H1 (cell line): ENCODE measurements around the gene TMEM25. TPM values are rescaled to one million over a fixed set of nuclear protein-coding genes. Genes with fewer than 3 reads are reported as not detected.

ENCODE experiments used
- CTCF ChIA-PET: fragments of 300-600 bp; sonication (Branson Sonifier 250); formaldehyde crosslinking; loops from one replicate; lab custom pipeline; 2021; ENCODE audit not compliant: partially characterized antibody; lab: Charles Lee
- POLR2A ChIA-PET: fragments of 300-600 bp; sonication (Branson Sonifier 250); formaldehyde crosslinking; loops from one replicate; lab custom pipeline; 2021; ENCODE audit warnings: inconsistent platforms; ENCODE audit not compliant: partially characterized antibody; lab: Charles Lee
- DNase-seq, 2 experiments: peaks; one replicate each; pipeline versions ENCODE4 v3.0.0 to v3.0.0-alpha.2; 2010 to 2022; ENCODE audit warnings: low spot score in 2 of 2, low read depth in 1 of 2, mixed read lengths in 1 of 2
- FAIRE-seq: peaks from 2 replicates; lab custom pipeline; 2011; peaks lifted over from hg19 to GRCh38; lab: Jason Lieb, UNC
- H2AFZ ChIP-seq: 2 replicates; pipeline ENCODE4 v1.8.1; 2012; ENCODE audit warnings: low read length, inconsistent platforms
- H2AK5ac ChIP-seq: 2 replicates; pipeline ENCODE4 v1.6.1; 2013; ENCODE audit warnings: low read depth, low read length
- H2BK120ac ChIP-seq: replicated peaks from 2 replicates; pipeline ENCODE3; 2013; ENCODE audit warnings: low read depth, low read length, inconsistent platforms
- H2BK12ac ChIP-seq: 2 replicates; pipeline ENCODE4 v1.6.1; 2013; ENCODE audit warnings: low read depth, low read length
- H2BK15ac ChIP-seq: 2 replicates; pipeline ENCODE4 v1.6.1; 2013; ENCODE audit warnings: low read length
- H2BK20ac ChIP-seq: 2 replicates; pipeline ENCODE4 v1.6.1; 2013; ENCODE audit warnings: low read length
- H2BK5ac ChIP-seq: 2 replicates; pipeline ENCODE4 v1.6.1; 2013; ENCODE audit warnings: low read depth, low read length
- H3K14ac ChIP-seq: 2 replicates; pipeline ENCODE4 v1.6.1; 2013; ENCODE audit warnings: inconsistent platforms; ENCODE audit not compliant: insufficient read length
- H3K18ac ChIP-seq: 2 replicates; pipeline ENCODE4 v1.6.1; 2013; ENCODE audit warnings: low read length; ENCODE audit errors: extremely low read depth
- H3K23ac ChIP-seq: 2 replicates; pipeline ENCODE4 v1.6.1; 2013; ENCODE audit warnings: inconsistent platforms; ENCODE audit not compliant: insufficient read length
- H3K23me2 ChIP-seq: 2 replicates; pipeline ENCODE4 v1.6.1; 2013; ENCODE audit warnings: low read depth, low read length
- H3K27ac ChIP-seq: 2 replicates; pipeline ENCODE4 v1.6.1; 2011; ENCODE audit warnings: low read depth, low read length, inconsistent platforms
- H3K27me3 ChIP-seq, 4 experiments: replicated peaks in 1 of 4; 1 replicate in 1 of 4; 2 replicates in 3 of 4; pipeline versions ENCODE4 v1.6.1 to v1.8.1; 2011 to 2013; ENCODE audit warnings: low read length in 3 of 4, mild to moderate bottlenecking in 3 of 4, inconsistent platforms in 2 of 4, mixed read lengths in 2 of 4, moderate library complexity in 1 of 4; ENCODE audit not compliant: control insufficient read depth in 3 of 4, insufficient read depth in 3 of 4; ENCODE audit errors: extremely low read depth in 1 of 4
- H3K36me3 ChIP-seq, 4 experiments: 2 replicates each; pipeline versions ENCODE4 v1.6.1 to v1.8.1; 2011 to 2013; ENCODE audit warnings: mild to moderate bottlenecking in 4 of 4, low read length in 3 of 4, moderate library complexity in 2 of 4, control low read depth in 1 of 4, inconsistent platforms in 1 of 4; ENCODE audit not compliant: insufficient read depth in 4 of 4, control insufficient read depth in 2 of 4
- H3K4ac ChIP-seq: replicated peaks from 2 replicates; pipeline ENCODE3; 2013; ENCODE audit warnings: low read length, low read depth, mixed read lengths, inconsistent platforms; ENCODE audit not compliant: insufficient read length
- H3K4me1 ChIP-seq, 4 experiments: replicated peaks in 1 of 4; 1 replicate in 1 of 4; 2 replicates in 3 of 4; pipeline versions ENCODE4 v1.6.1 to v1.8.1; 2011 to 2013; ENCODE audit warnings: low read length in 3 of 4, inconsistent platforms in 2 of 4, mixed read lengths in 1 of 4; ENCODE audit not compliant: insufficient read depth in 4 of 4, control insufficient read depth in 3 of 4
- H3K4me2 ChIP-seq, 2 experiments: 2 replicates each; pipeline versions ENCODE4 v1.6.1 to v1.8.1; 2011 to 2013; ENCODE audit warnings: low read depth in 2 of 2, low read length in 2 of 2, control low read depth in 1 of 2, inconsistent platforms in 1 of 2, mild to moderate bottlenecking in 1 of 2; ENCODE audit not compliant: insufficient read depth in 1 of 2
- H3K4me3 ChIP-seq, 4 experiments: fragments of 200-600, 300-600 bp in 1 of 4; sonication (generic), shearing (Covaris generic), sonication (Bioruptor Twin) in 1 of 4; 2 replicates each; pipeline versions ENCODE4 v1.5.1 to v1.8.1; 2011 to 2016; ENCODE audit warnings: low read length in 4 of 4, low read depth in 3 of 4, control low read depth in 2 of 4, inconsistent platforms in 2 of 4, mild to moderate bottlenecking in 2 of 4, mixed read lengths in 1 of 4, moderate library complexity in 1 of 4; ENCODE audit not compliant: insufficient read depth in 2 of 4; ENCODE audit errors: extremely low read depth in 1 of 4
- H3K56ac ChIP-seq: replicated peaks from 2 replicates; pipeline ENCODE3; 2013; ENCODE audit warnings: low read depth, mild to moderate bottlenecking, mixed read lengths, low read length, inconsistent platforms; ENCODE audit not compliant: insufficient read length
- H3K79me1 ChIP-seq: 2 replicates; pipeline ENCODE4 v1.6.1; 2013; ENCODE audit warnings: low read depth, low read length, control low read depth
- H3K79me2 ChIP-seq, 2 experiments: 2 replicates each; pipeline versions ENCODE4 v1.6.1 to v1.8.1; 2012 to 2013; ENCODE audit warnings: low read length in 2 of 2, mild to moderate bottlenecking in 2 of 2, inconsistent platforms in 1 of 2; ENCODE audit not compliant: insufficient read depth in 2 of 2, control insufficient read depth in 1 of 2
- H3K9ac ChIP-seq, 4 experiments: replicated peaks in 1 of 4; 1 replicate in 1 of 4; 2 replicates in 3 of 4; pipeline versions ENCODE4 v1.6.1 to v1.8.1; 2011 to 2013; ENCODE audit warnings: low read depth in 3 of 4, low read length in 3 of 4, control low read depth in 2 of 4, mild to moderate bottlenecking in 2 of 4, moderate library complexity in 2 of 4, inconsistent platforms in 1 of 4; ENCODE audit errors: extremely low read depth in 1 of 4
- H3K9me3 ChIP-seq, 2 experiments: 2 replicates each; pipeline versions ENCODE4 v1.6.1 to v1.8.1; 2012 to 2013; ENCODE audit warnings: mild to moderate bottlenecking in 2 of 2, moderate library complexity in 2 of 2, control low read depth in 1 of 2, inconsistent platforms in 1 of 2, low read depth in 1 of 2, low read length in 1 of 2, mixed read lengths in 1 of 2; ENCODE audit not compliant: insufficient read depth in 2 of 2
- H4K20me1 ChIP-seq, 2 experiments: replicated peaks in 1 of 2; 2 replicates each; pipeline versions ENCODE3 to v1.8.1; 2011 to 2013; ENCODE audit warnings: inconsistent platforms in 2 of 2, low read length in 2 of 2, mild to moderate bottlenecking in 1 of 2; ENCODE audit not compliant: insufficient read depth in 2 of 2, control insufficient read depth in 1 of 2
- H4K5ac ChIP-seq: 2 replicates; pipeline ENCODE4 v1.6.1; 2013; ENCODE audit warnings: low read length, low read depth, mixed read lengths, inconsistent platforms; ENCODE audit not compliant: insufficient read length
- H4K8ac ChIP-seq: 2 replicates; pipeline ENCODE4 v1.8.0; 2013; ENCODE audit warnings: mild to moderate bottlenecking, moderate library complexity, low read length, inconsistent platforms; ENCODE audit not compliant: insufficient read depth; ENCODE audit errors: extremely low read depth
- H4K91ac ChIP-seq: replicated peaks from 2 replicates; pipeline ENCODE3; 2013; ENCODE audit warnings: low read length, mixed read lengths, inconsistent platforms; ENCODE audit not compliant: insufficient read length
- BRCA1 ChIP-seq: IDR thresholded peaks from 2 replicates; pipeline ENCODE4 v1.6.1; 2012; ENCODE audit warnings: low read depth, low read length, improper control_type of control experiment
- CBX5 ChIP-seq: fragments of 300-800, 300-1000 bp; sonication (generic); IDR thresholded peaks from 2 replicates; pipeline ENCODE4 v1.7.1; 2016; ENCODE audit warnings: antibody characterized with exemption, low read length, low read depth
- CEBPB ChIP-seq: IDR thresholded peaks from 2 replicates; pipeline ENCODE4 v1.6.1; 2012; ENCODE audit warnings: low read depth, low read length
- EGR1 ChIP-seq: IDR thresholded peaks from 2 replicates; pipeline ENCODE4 v1.6.1; 2011; ENCODE audit warnings: low read depth, low read length, borderline replicate concordance
- HDAC6 ChIP-seq: IDR thresholded peaks from one replicate; pipeline ENCODE4 v1.7.1; 2012; ENCODE audit warnings: low read depth, mild to moderate bottlenecking, inconsistent platforms, low read length, moderate library complexity
- MAFK ChIP-seq: IDR thresholded peaks from 2 replicates; pipeline ENCODE4 v1.6.1; 2012; ENCODE audit warnings: low read depth, mild to moderate bottlenecking, improper control_type of control experiment, low read length
- MAX ChIP-seq: IDR thresholded peaks from 2 replicates; pipeline ENCODE4 v1.6.1; 2012; ENCODE audit warnings: inconsistent platforms
- NANOG ChIP-seq: IDR thresholded peaks from 2 replicates; pipeline ENCODE4 v1.6.1; 2011; ENCODE audit warnings: low read length, low read depth, mild to moderate bottlenecking, inconsistent platforms; ENCODE audit not compliant: insufficient read depth, poor library complexity, severe bottlenecking
- NRF1 ChIP-seq: IDR thresholded peaks from 2 replicates; pipeline ENCODE4 v1.6.1; 2011; ENCODE audit warnings: mild to moderate bottlenecking, low read depth, low read length, improper control_type of control experiment
- RAD21 ChIP-seq, 2 experiments: IDR thresholded peaks in 1 of 2; conservative IDR thresholded peaks in 1 of 2; 2 replicates each; pipeline ENCODE4 v1.6.1; 2011; ENCODE audit warnings: low read depth in 2 of 2, low read length in 2 of 2, improper control_type of control experiment in 1 of 2, inconsistent platforms in 1 of 2, mild to moderate bottlenecking in 1 of 2, moderate library complexity in 1 of 2
- SAP30 ChIP-seq: fragments of 300-600 bp; sonication (generic); IDR thresholded peaks from 2 replicates; pipeline ENCODE4 v1.7.1; 2012; ENCODE audit warnings: low read length, moderate library complexity, mild to moderate bottlenecking, inconsistent platforms; ENCODE audit not compliant: insufficient read depth, insufficient replicate concordance
- SUZ12 ChIP-seq: fragments of 200-600 bp; sonication (generic); IDR thresholded peaks from 2 replicates; pipeline ENCODE4 v1.6.1; 2012; ENCODE audit warnings: mild to moderate bottlenecking, inconsistent platforms, low read length, moderate library complexity, mixed read lengths
- TAF7 ChIP-seq: optimal IDR thresholded peaks from 2 replicates; pipeline ENCODE3; 2011; ENCODE audit warnings: low read depth, mild to moderate bottlenecking, inconsistent platforms, low read length, moderate library complexity, borderline replicate concordance
- TCF12 ChIP-seq: IDR thresholded peaks from 2 replicates; pipeline ENCODE4 v1.6.1; 2011; ENCODE audit warnings: low read depth, mild to moderate bottlenecking, low read length
- WGBS, 2 experiments: shearing (Covaris generic) in 1 of 2; methylation state at CpG; one replicate each; pipeline versions ENCODE4 v1.1.6 to v1.1.7; 2013 to 2015; ENCODE audit warnings: low lambda C conversion rate in 2 of 2, mixed read lengths in 2 of 2, inconsistent platforms in 1 of 2, low coverage in 1 of 2, missing lambda C conversion rate in 1 of 2; ENCODE audit not compliant: insufficient replicate concordance in 2 of 2, insufficient coverage in 1 of 2, insufficient read length in 1 of 2; ENCODE audit errors: extremely low coverage in 1 of 2, missing lambda C conversion rate in 1 of 2; 5-methylcytosine and 5-hydroxymethylcytosine counted together
- polyA plus RNA-seq, 7 experiments: library from polyadenylated mRNA; depleted of rRNA in 3 of 7; stranded (reverse) in 5 of 7; unstranded in 2 of 7; fragments of >200 nt in 5 of 7; fragments of 200-250 nt in 2 of 7; gene quantifications; 1 replicate in 5 of 7; 2 replicates in 1 of 7; 4 replicates in 1 of 7; pipeline versions ENCODE4 v1.2.1 to v1.2.3, GENCODE V29; 2011 to 2013; ENCODE audit warnings: missing spikeins in 2 of 7, mixed read lengths in 2 of 7
- total RNA-seq: library from RNA; stranded (reverse); fragmentation: NEBNext Ultra II Directional; extraction: Animal tissue kit (Norgen Biotek cat#: 25700); gene quantifications from 2 replicates; pipeline ENCODE4 v1.2.1, GENCODE V29; 2021

The TMEM25 gene
- total and polyA plus RNA-seq, 2 of the 8 experiments (the other 6 are each of a cell fraction or from before 2014, with no cell fraction given) = 18.3 to 26.8 TPM

GRCh38 chr11:118544647-118545010 is 13.6 kb downstream of the TMEM25 start:
- POLR2A ChIA-PET = interaction anchor here (0.8 to 1.8 kb wide), 4 partner anchors 10 to 47 kb away, joined by 3 to 4 read pairs (median 3); no protein-coding TSS in a partner anchor
- Histone ChIP-seq H3K4ac (no peak overlapping the region), H2AFZ (no peak overlapping the region), H3K14ac (no peak overlapping the region), H3K4me1 (no peaks in the 10 kb centered on the region), H4K5ac (no peak overlapping the region), H3K56ac (no peak overlapping the region), H2BK12ac (no peak overlapping the region), H4K91ac (no peak overlapping the region), H3K4me3 (no peak overlapping the region), H3K23me2 (0 out of 2 replicates have a peak, but pooled peaks cover 2% of the 10 kb centered on the region), H3K23ac (no peak overlapping the region), H2BK15ac (no peak overlapping the region), H3K9ac (no peak overlapping the region), H3K79me2 (no peaks in the 10 kb centered on the region), H3K27me3 (no peaks in the 10 kb centered on the region), H3K4me2 (no peak overlapping the region), H3K18ac (no peak overlapping the region), H4K20me1 (peaks cover 0 to 1% of the 10 kb centered on the region in 2 experiments), H2AK5ac (no peak overlapping the region), H2BK5ac (no peak overlapping the region), H3K36me3 (peaks cover 0 to 3% (median 0%) of the 10 kb centered on the region in 4 experiments; a peak in 1 of 8 replicates), H3K9me3 (no peaks in the 10 kb centered on the region), H3K79me1 (no peaks in the 10 kb centered on the region), H4K8ac (no peak overlapping the region), H3K27ac (no peak overlapping the region), H2BK120ac (no peak overlapping the region), H2BK20ac (no peak overlapping the region)
- CTCF ChIA-PET = interaction anchor here (1.9 kb wide), 1 partner anchor 16 kb away, joined by 4 read pairs; no protein-coding TSS in a partner anchor
- DNase-seq (no peak), FAIRE-seq (no peak)
- 88% methylated on average over 3 of the region's 3 CpGs; no CpG with 5 or more reads in 1 of the 2 experiments for WGBS, 2 experiments
- TF ChIP-seq BRCA1 (no peak), MAFK (no peak), TCF12 (no peak), TAF7 (no peak), CBX5 (no peak), CEBPB (no peak), EGR1 (no peak), SAP30 (no peak), NRF1 (no peak), MAX (no peak), NANOG (no peak), HDAC6 (no peak), SUZ12 (no peak), RAD21 (IDR thresholded peaks at IDR 0.05 in 1 of 2, conservative IDR thresholded peaks at IDR 0.05 in 1 of 2; ENCODE audit: low read depth in 2 of 2, low read length in 2 of 2) (no peak)
